GM19193 (cell line): ENCODE results near the gene MGRN1.

Source experiments
- POLR2A ChIP-seq: IDR thresholded peaks from 4 replicates; pipeline ENCODE4 v1.6.1; 2011; ENCODE audit not compliant: insufficient read depth, insufficient read length; ENCODE audit errors: extremely low read depth

Gene MGRN1

GRCh38 chr16:4601036-4601863 is 23.4 kb upstream of the MGRN1 start:
- TF ChIP-seq POLR2A, result no peak

GRCh38 chr16:4601864-4602186 is 22.8 kb upstream of the MGRN1 start:
- TF ChIP-seq POLR2A, result no peak

- no peak for TF ChIP-seq POLR2A
Measured at GRCh38 chr16:4602331-4602730, 22.3 kb upstream of the MGRN1 start.

- no peak for TF ChIP-seq POLR2A
Measured at GRCh38 chr16:4603624-4604170, 20.9 kb upstream of the MGRN1 start.

- TF ChIP-seq POLR2A, result no peak
Measured at GRCh38 chr16:4604401-4604800, 20.2 kb upstream of the MGRN1 start.

- TF ChIP-seq POLR2A, result no peak
Measured at GRCh38 chr16:4606354-4606753, 18.3 kb upstream of the MGRN1 start.

GRCh38 chr16:4607841-4608703 is 16.6 kb upstream of the MGRN1 start:
- TF ChIP-seq POLR2A, result no peak

GRCh38 chr16:4608704-4608980 is 16.0 kb upstream of the MGRN1 start:
- TF ChIP-seq POLR2A, result no peak

- no peak for TF ChIP-seq POLR2A
Measured at GRCh38 chr16:4609200-4610010, 15.2 kb upstream of the MGRN1 start.

GRCh38 chr16:4610011-4611005 is 14.3 kb upstream of the MGRN1 start:
- TF ChIP-seq POLR2A, result no peak

GRCh38 chr16:4611337-4612021 is 13.1 kb upstream of the MGRN1 start:
- no peak for TF ChIP-seq POLR2A

GRCh38 chr16:4612474-4612931 is 12.1 kb upstream of the MGRN1 start:
- TF ChIP-seq POLR2A, result no peak

- TF ChIP-seq POLR2A, result no peak
Measured at GRCh38 chr16:4612977-4613635, 11.5 kb upstream of the MGRN1 start.
